Liver (tissue), 9 donors: ENCODE measurements around the gene SYTL3. TPM values are rescaled to one million over a fixed set of nuclear protein-coding genes. Genes with fewer than 3 reads are reported as not detected.

ENCODE experiments used
- DNase-seq: peaks from one replicate; pipeline ENCODE4 v3.0.0-alpha.2; 2017; ENCODE audit warnings: low spot score
- H3K27ac ChIP-seq, 2 donors: one replicate each; pipeline ENCODE4 v1.7.0; 2013; ENCODE audit warnings: inconsistent platforms in 2 of 2, low read length in 2 of 2, control low read depth in 1 of 2, low read depth in 1 of 2, mild to moderate bottlenecking in 1 of 2
- H3K27me3 ChIP-seq, 4 donors: one replicate each; pipeline versions ENCODE4 v1.6.1 to v1.7.0; 2013; ENCODE audit warnings: low read length in 3 of 4, inconsistent platforms in 1 of 4, mild to moderate bottlenecking in 1 of 4, moderate library complexity in 1 of 4; ENCODE audit not compliant: control insufficient read depth in 4 of 4, insufficient read depth in 4 of 4
- H3K36me3 ChIP-seq, 4 donors: one replicate each; pipeline versions ENCODE4 v1.6.1 to v1.7.0; 2013; ENCODE audit warnings: low read length in 3 of 4, mild to moderate bottlenecking in 3 of 4, low read depth in 1 of 4, moderate library complexity in 1 of 4; ENCODE audit not compliant: control insufficient read depth in 4 of 4, insufficient read depth in 3 of 4
- H3K4me1 ChIP-seq, 4 donors: one replicate each; pipeline versions ENCODE4 v1.6.1 to v1.7.0; 2013; ENCODE audit warnings: low read length in 3 of 4, mild to moderate bottlenecking in 3 of 4, moderate library complexity in 1 of 4; ENCODE audit not compliant: control insufficient read depth in 4 of 4, insufficient read depth in 4 of 4
- H3K4me3 ChIP-seq, 3 donors: one replicate each; pipeline versions ENCODE4 v1.6.1 to v1.7.0; 2013; ENCODE audit warnings: low read length in 3 of 3, control low read depth in 1 of 3, low read depth in 1 of 3, mild to moderate bottlenecking in 1 of 3
- H3K9ac ChIP-seq, 2 donors: one replicate each; pipeline ENCODE4 v1.7.0; 2013; ENCODE audit warnings: low read length in 2 of 2, mild to moderate bottlenecking in 2 of 2, moderate library complexity in 2 of 2, control low read depth in 1 of 2, low read depth in 1 of 2
- H3K9me3 ChIP-seq, 4 donors: one replicate each; pipeline versions ENCODE4 v1.6.1 to v1.7.0; 2013; ENCODE audit warnings: low read length in 3 of 4; ENCODE audit not compliant: control insufficient read depth in 4 of 4
- ATF3 ChIP-seq: IDR thresholded peaks from 2 replicates; pipeline ENCODE4 v1.6.1; 2016; ENCODE audit warnings: antibody characterized with exemption
- CTCF ChIP-seq: fragments of 150-350 bp; IDR thresholded peaks from 2 replicates; pipeline ENCODE4 v1.5.1; 2017; ENCODE audit warnings: improper control_type of control experiment, low read depth, low read length; ENCODE audit not compliant: missing input control
- FOXA1 ChIP-seq: IDR thresholded peaks from 2 replicates; pipeline ENCODE4 v1.6.1; 2016; ENCODE audit warnings: antibody characterized with exemption
- FOXA2 ChIP-seq: IDR thresholded peaks from 2 replicates; pipeline ENCODE4 v1.6.1; 2016; ENCODE audit warnings: antibody characterized with exemption
- GABPA ChIP-seq, 2 donors: IDR thresholded peaks in 1 of 2; conservative IDR thresholded peaks in 1 of 2; 2 replicates each; pipeline ENCODE4 v1.6.1; 2016; ENCODE audit warnings: antibody characterized with exemption in 2 of 2, mild to moderate bottlenecking in 1 of 2, moderate library complexity in 1 of 2
- HNF4A ChIP-seq, 2 donors: conservative IDR thresholded peaks; 2 replicates each; pipeline ENCODE4 v1.6.1; 2016; ENCODE audit warnings: antibody characterized with exemption in 2 of 2, mild to moderate bottlenecking in 2 of 2
- HNF4G ChIP-seq: IDR thresholded peaks from 2 replicates; pipeline ENCODE4 v1.6.1; 2016; ENCODE audit warnings: antibody characterized with exemption
- JUND ChIP-seq, 2 donors: IDR thresholded peaks; 2 replicates each; pipeline ENCODE4 v1.6.1; 2016; ENCODE audit warnings: antibody characterized with exemption in 2 of 2
- MAX ChIP-seq: IDR thresholded peaks from 2 replicates; pipeline ENCODE4 v1.6.1; 2016; ENCODE audit warnings: antibody characterized with exemption
- NR2F2 ChIP-seq: IDR thresholded peaks from 2 replicates; pipeline ENCODE4 v1.6.1; 2016; ENCODE audit warnings: antibody characterized with exemption
- RAD21 ChIP-seq, 2 donors: IDR thresholded peaks; 2 replicates each; pipeline ENCODE4 v1.6.1; 2016; ENCODE audit warnings: antibody characterized with exemption in 2 of 2, mild to moderate bottlenecking in 2 of 2
- REST ChIP-seq: IDR thresholded peaks from 2 replicates; pipeline ENCODE4 v1.6.1; 2016; ENCODE audit warnings: antibody characterized with exemption, mild to moderate bottlenecking
- RXRA ChIP-seq, 2 donors: IDR thresholded peaks; 2 replicates each; pipeline ENCODE4 v1.6.1; 2017 to 2018; ENCODE audit warnings: antibody characterized with exemption in 2 of 2, mild to moderate bottlenecking in 1 of 2
- SP1 ChIP-seq: IDR thresholded peaks from 2 replicates; pipeline ENCODE4 v1.6.1; 2018; ENCODE audit warnings: antibody characterized with exemption, mild to moderate bottlenecking
- TAF1 ChIP-seq: conservative IDR thresholded peaks from 2 replicates; pipeline ENCODE4 v1.6.1; 2016; ENCODE audit warnings: antibody characterized with exemption, mild to moderate bottlenecking
- YY1 ChIP-seq: IDR thresholded peaks from 2 replicates; pipeline ENCODE4 v1.6.1; 2016; ENCODE audit warnings: antibody characterized with exemption, mild to moderate bottlenecking
- ZBTB33 ChIP-seq: IDR thresholded peaks from 2 replicates; pipeline ENCODE4 v1.6.1; 2016; ENCODE audit warnings: antibody characterized with exemption
- WGBS: extraction: QIAGEN DNeasy Blood & Tissue Kit; methylation state at CpG from one replicate; pipeline ENCODE4 v1.1.7; 2013; 5-methylcytosine and 5-hydroxymethylcytosine counted together
- polyA plus RNA-seq, 2 donors: library from polyadenylated mRNA; stranded (reverse) in 1 of 2; unstranded in 1 of 2; fragments of 200-250 nt in 1 of 2; fragments of >200 nt in 1 of 2; fragmentation: Nextera tagmentation in 1 of 2; extraction: Ambion mirVana in 1 of 2; gene quantifications; one replicate each; pipeline versions ENCODE4 v1.2.1 to v1.2.3, GENCODE V29; 2013 to 2015
- total RNA-seq, 2 donors: library from RNA; depleted of rRNA; stranded (reverse); fragments of >200 nt; gene quantifications; one replicate each; pipeline ENCODE4 v1.2.3, GENCODE V29; 2014
- donor health status: healthy.
- donor health status: healthy.
- donor health status: healthy.
- donor health status: healthy.
- donor health status: healthy.

The SYTL3 gene
- total and polyA plus RNA-seq, 4 donors: 0.28 to 1.7 (median 0.51) TPM

GRCh38 chr6:158627168-158627939 lies 22.5 kb upstream of the SYTL3 start:
- Histone ChIP-seq H3K9me3 (no peaks in the 10 kb centered on the region), H3K9ac (no peak overlapping the region), H3K36me3 (peaks cover 0 to 15% (median 9%) of the 10 kb centered on the region in 4 donors), H3K27ac (no peak overlapping the region), H3K4me3 (no peak overlapping the region), H3K4me1 (peaks cover 0 to 18% (median 5%) of the 10 kb centered on the region in 4 donors), H3K27me3 (no peaks in the 10 kb centered on the region)
- TF ChIP-seq JUND (IDR thresholded peaks at IDR 0.05): no peak
- TF ChIP-seq RAD21 (IDR thresholded peaks at IDR 0.05): no peak
- no peak for TF ChIP-seq FOXA1
- no peak for TF ChIP-seq RXRA (IDR thresholded peaks at IDR 0.05)
- TF ChIP-seq CTCF: no peak
- TF ChIP-seq NR2F2: no peak
- no peak for TF ChIP-seq HNF4G
- WGBS: 98% methylated on average over 20 of the region's 20 CpGs
- DNase-seq: no peak

GRCh38 chr6:158627940-158628211 lies 22.0 kb upstream of the SYTL3 start:
- Histone ChIP-seq H3K4me1 (peaks cover 0 to 18% (median 5%) of the 10 kb centered on the region in 4 donors), H3K27ac (no peak overlapping the region), H3K36me3 (peaks cover 0 to 15% (median 9%) of the 10 kb centered on the region in 4 donors), H3K9ac (no peak overlapping the region), H3K4me3 (no peak overlapping the region), H3K27me3 (no peaks in the 10 kb centered on the region), H3K9me3 (no peaks in the 10 kb centered on the region)
- no peak for TF ChIP-seq GABPA (IDR thresholded peaks at IDR 0.05 in 1 of 2, conservative IDR thresholded peaks at IDR 0.05 in 1 of 2)
- no peak for TF ChIP-seq TAF1
- TF ChIP-seq YY1: no peak
- TF ChIP-seq ATF3: no peak
- TF ChIP-seq ZBTB33: no peak
- no peak for TF ChIP-seq REST
- TF ChIP-seq NR2F2: no peak
- TF ChIP-seq HNF4A (conservative IDR thresholded peaks at IDR 0.05): no peak
- TF ChIP-seq FOXA2: no peak
- TF ChIP-seq CTCF: no peak
- no peak for TF ChIP-seq RAD21 (IDR thresholded peaks at IDR 0.05)
- TF ChIP-seq JUND (IDR thresholded peaks at IDR 0.05): no peak
- TF ChIP-seq MAX: no peak
- no peak for TF ChIP-seq FOXA1
- TF ChIP-seq SP1: no peak
- 94% methylated on average over 9 of the region's 9 CpGs for WGBS
- no peak for DNase-seq
